ENCODE data around the gene C9orf153. TPM values are rescaled to one million over a fixed set of nuclear protein-coding genes. Genes with fewer than 3 reads are reported as not detected.

The C9orf153 gene
- total RNA-seq, 1 donor from 2014 or later: 0.69 TPM

- Mint-ChIP-seq H3K27me3 (peaks cover 5% of the 10 kb centered on the region), H3K9me3 (ENCODE audit: low read depth) (no peaks in the 10 kb centered on the region), H3K4me3 (ENCODE audit: low read depth) (peak overlapping the region; percentile 91), H3K36me3 (ENCODE audit: insufficient read depth) (peaks cover 3% of the 10 kb centered on the region), H3K27ac (peak overlapping the region; percentile 79), H3K4me1 (ENCODE audit: low read depth) (peaks cover 34% of the 10 kb centered on the region)
- DNase-seq (ENCODE audit: low spot score, unreplicated experiment): no peak
- no peak for TF ChIP-seq CTCF (IDR thresholded peaks at IDR 0.05; ENCODE audit: unreplicated experiment)
These were observed 20.4 kb upstream of the C9orf153 start for GRCh38 chr9:86279839-86280238.

DNA sequence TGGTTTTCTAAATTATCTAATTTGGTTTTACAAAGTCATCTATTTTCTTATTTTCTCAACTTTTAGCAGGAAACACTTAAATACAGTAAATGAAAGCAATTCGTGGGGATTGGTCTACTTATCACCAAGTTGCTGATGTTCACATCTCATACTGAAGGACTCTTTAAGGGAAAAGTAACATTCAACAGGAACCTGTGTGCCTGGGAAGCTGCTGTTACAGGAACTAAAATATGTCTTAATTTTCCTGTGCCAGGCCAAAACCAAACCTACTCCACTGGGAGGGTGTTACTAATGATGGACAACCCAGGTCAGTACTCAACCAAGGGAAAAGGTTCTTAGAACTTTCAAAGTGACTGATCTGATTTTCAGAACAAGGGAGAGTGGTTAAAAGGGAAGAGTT is 17.6 kb upstream of the C9orf153 start:
- H3K36me3 Mint-ChIP-seq (ENCODE audit: insufficient read depth): peaks cover 15% of the 10 kb centered on the region
- H3K27ac Mint-ChIP-seq: no peak overlapping the region
- TF ChIP-seq CTCF (IDR thresholded peaks at IDR 0.05; ENCODE audit: unreplicated experiment): no peak
- no peaks in the 10 kb centered on the region for H3K27me3 Mint-ChIP-seq
- H3K9me3 Mint-ChIP-seq (ENCODE audit: low read depth): no peaks in the 10 kb centered on the region
- H3K4me3 Mint-ChIP-seq (ENCODE audit: low read depth): no peak overlapping the region
- DNase-seq (ENCODE audit: low spot score, unreplicated experiment): no peak
- peaks cover 34% of the 10 kb centered on the region for H3K4me1 Mint-ChIP-seq (ENCODE audit: low read depth)

DNA sequence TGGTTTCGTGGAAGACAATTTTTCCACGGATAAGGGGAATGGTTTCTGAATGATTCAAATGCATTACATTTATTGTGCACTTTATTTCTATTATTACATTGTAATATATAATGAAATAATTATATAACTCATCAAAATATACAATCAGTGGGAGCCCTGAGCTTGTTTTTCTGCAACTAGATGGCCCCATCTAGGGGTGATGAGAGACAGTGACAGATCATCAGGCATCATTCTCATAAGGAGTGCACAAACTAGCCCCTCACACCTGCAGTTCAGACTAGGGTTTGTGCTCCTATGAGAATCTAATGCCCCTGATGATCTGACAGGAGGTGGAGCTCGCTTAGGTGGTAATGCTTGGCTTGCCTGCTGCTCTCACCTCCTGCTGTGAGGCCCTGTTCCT is 16.5 kb upstream of the C9orf153 start:
- no peak for TF ChIP-seq CTCF (IDR thresholded peaks at IDR 0.05; ENCODE audit: unreplicated experiment)
- Mint-ChIP-seq H3K4me3 (ENCODE audit: low read depth) (no peak overlapping the region), H3K9me3 (ENCODE audit: low read depth) (no peaks in the 10 kb centered on the region), H3K27me3 (no peaks in the 10 kb centered on the region), H3K27ac (no peak overlapping the region), H3K4me1 (ENCODE audit: low read depth) (peaks cover 29% of the 10 kb centered on the region), H3K36me3 (ENCODE audit: insufficient read depth) (peaks cover 25% of the 10 kb centered on the region)
- DNase-seq (ENCODE audit: low spot score, unreplicated experiment): no peak

DNA sequence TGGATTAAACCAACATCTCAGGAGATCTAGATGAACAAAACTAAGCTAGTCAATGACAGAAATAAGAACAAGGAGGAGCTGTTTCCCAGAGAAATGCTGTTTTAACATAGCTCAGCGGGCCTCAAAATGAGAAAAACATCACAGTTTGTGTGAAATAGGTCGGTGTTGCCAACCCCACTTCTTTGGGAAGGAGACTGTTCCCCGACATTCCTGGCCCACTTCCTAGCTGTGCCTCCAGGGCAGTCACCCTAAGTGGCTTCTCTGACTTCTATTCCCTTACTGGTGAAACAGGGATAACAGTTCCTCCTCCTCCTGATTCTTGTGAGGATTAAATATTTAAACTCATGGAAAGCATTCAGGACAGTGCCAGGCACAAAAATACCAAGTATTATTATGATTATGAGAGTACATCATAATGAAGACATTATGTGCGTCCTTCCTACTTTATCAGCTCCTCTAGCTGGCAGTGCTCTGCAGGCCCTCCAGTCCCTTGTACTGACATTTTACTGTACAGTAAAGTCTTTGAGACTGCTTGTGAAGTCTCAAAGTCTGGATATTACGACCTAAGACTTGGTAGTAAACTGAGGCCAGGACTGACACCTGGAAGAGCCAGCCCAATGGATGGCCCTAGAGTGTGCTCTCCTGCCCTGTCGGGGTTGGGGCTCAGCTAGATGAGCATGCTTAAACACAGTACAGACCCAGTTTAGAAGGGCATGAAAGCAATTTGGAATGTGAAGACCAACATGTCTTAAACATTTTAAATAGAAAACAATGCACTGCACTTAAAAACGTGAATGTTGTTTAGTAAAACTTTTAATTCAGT is 15.6 kb upstream of the C9orf153 start:
- H3K36me3 Mint-ChIP-seq (ENCODE audit: insufficient read depth): peaks cover 25% of the 10 kb centered on the region
- no peaks in the 10 kb centered on the region for H3K27me3 Mint-ChIP-seq
- H3K9me3 Mint-ChIP-seq (ENCODE audit: low read depth): no peaks in the 10 kb centered on the region
- H3K27ac Mint-ChIP-seq: no peak overlapping the region
- H3K4me3 Mint-ChIP-seq (ENCODE audit: low read depth): no peak overlapping the region
- peaks cover 22% of the 10 kb centered on the region for H3K4me1 Mint-ChIP-seq (ENCODE audit: low read depth)
- DNase-seq (ENCODE audit: low spot score, unreplicated experiment): no peak
- no peak for TF ChIP-seq CTCF (IDR thresholded peaks at IDR 0.05; ENCODE audit: unreplicated experiment)

DNA sequence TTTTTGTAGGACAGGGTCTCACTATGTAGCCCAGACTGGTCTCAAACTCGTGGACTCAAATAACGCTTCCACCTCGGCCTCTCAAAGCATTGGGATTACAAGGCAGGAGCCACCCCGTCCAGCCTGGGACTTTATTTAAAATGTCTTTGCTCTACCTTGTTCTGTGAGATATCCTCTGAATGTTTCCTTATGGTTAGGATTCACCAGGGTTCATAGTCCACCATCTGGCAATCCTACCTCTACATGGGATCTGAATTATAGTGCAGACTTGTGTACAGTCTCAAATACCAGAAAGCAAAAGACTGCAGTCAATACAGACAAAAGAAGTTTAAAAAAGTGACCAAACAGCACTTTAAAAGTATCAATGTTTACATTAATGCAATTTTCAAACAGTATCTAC is 12.8 kb upstream of the C9orf153 start:
- DNase-seq (ENCODE audit: low spot score, unreplicated experiment): no peak
- Mint-ChIP-seq H3K27ac (peak overlapping the region; percentile 70), H3K27me3 (no peaks in the 10 kb centered on the region), H3K4me1 (ENCODE audit: low read depth) (peaks cover 6% of the 10 kb centered on the region), H3K9me3 (ENCODE audit: low read depth) (no peaks in the 10 kb centered on the region), H3K36me3 (ENCODE audit: insufficient read depth) (peaks cover 29% of the 10 kb centered on the region), H3K4me3 (ENCODE audit: low read depth) (no peak overlapping the region)
- TF ChIP-seq CTCF (IDR thresholded peaks at IDR 0.05; ENCODE audit: unreplicated experiment): no peak
